ENCODE measurements around the gene DBNL.

DBNL gene

GRCh38 chr7:44073664-44074348 lies 29.3 kb downstream of the DBNL start:
- ATAC-seq, result peak; percentile 7; the same call in 2 of the 3 replicates
- no peak for TF ChIP-seq CSRNP3 (CRISPR knock-in tag; IDR thresholded peaks at IDR 0.05)
- no peak for TF ChIP-seq TCF4 (CRISPR knock-in tag; IDR thresholded peaks at IDR 0.05; ENCODE audit: borderline replicate concordance)
- no peak for TF ChIP-seq ZFP30 (CRISPR knock-in tag; IDR thresholded peaks at IDR 0.05)
- no peak for TF ChIP-seq ZNF8 (CRISPR knock-in tag; IDR thresholded peaks at IDR 0.05)
- no peak for TF ChIP-seq ESRRG (CRISPR knock-in tag; IDR thresholded peaks at IDR 0.05)
- TF ChIP-seq GLIS3 (CRISPR knock-in tag; IDR thresholded peaks at IDR 0.05), result no peak
- TF ChIP-seq SNAI2 (CRISPR knock-in tag; IDR thresholded peaks at IDR 0.05), result no peak
- no peak for TF ChIP-seq ZFP3 (CRISPR knock-in tag; IDR thresholded peaks at IDR 0.05)
- no peak for TF ChIP-seq ZNF565 (CRISPR knock-in tag; conservative IDR thresholded peaks at IDR 0.05; ENCODE audit: low read depth)
- TF ChIP-seq ZNF70 (CRISPR knock-in tag; IDR thresholded peaks at IDR 0.05), result no peak
- TF ChIP-seq CSDC2 (CRISPR knock-in tag; IDR thresholded peaks at IDR 0.05), result no peak
- no peak for TF ChIP-seq POU6F1 (CRISPR knock-in tag; IDR thresholded peaks at IDR 0.05; ENCODE audit: borderline replicate concordance, low read depth)
- no peak for TF ChIP-seq OSR1 (CRISPR knock-in tag; IDR thresholded peaks at IDR 0.05)
- no peak for TF ChIP-seq ISL1 (CRISPR knock-in tag; IDR thresholded peaks at IDR 0.05)
- TF ChIP-seq CREB5 (CRISPR knock-in tag; IDR thresholded peaks at IDR 0.05; ENCODE audit: low read depth), result no peak
- no peak for TF ChIP-seq BACH2 (CRISPR knock-in tag; IDR thresholded peaks at IDR 0.05; ENCODE audit: borderline replicate concordance)
- no peak for TF ChIP-seq ARNTL (CRISPR knock-in tag; IDR thresholded peaks at IDR 0.05; ENCODE audit: borderline replicate concordance, low read depth)
- no peak for TF ChIP-seq PATZ1 (CRISPR knock-in tag; IDR thresholded peaks at IDR 0.05; ENCODE audit: borderline replicate concordance)
- no peak for TF ChIP-seq ZC3H10 (CRISPR knock-in tag; IDR thresholded peaks at IDR 0.05)

- no peak for ATAC-seq
- TF ChIP-seq PPARA (CRISPR knock-in tag; IDR thresholded peaks at IDR 0.05; ENCODE audit: borderline replicate concordance), result no peak
- TF ChIP-seq ZNF565 (CRISPR knock-in tag; conservative IDR thresholded peaks at IDR 0.05; ENCODE audit: low read depth), result no peak
- no peak for TF ChIP-seq GLIS3 (CRISPR knock-in tag; IDR thresholded peaks at IDR 0.05)
- TF ChIP-seq ESRRG (CRISPR knock-in tag; IDR thresholded peaks at IDR 0.05), result no peak
- no peak for TF ChIP-seq ZFP3 (CRISPR knock-in tag; IDR thresholded peaks at IDR 0.05)
- no peak for TF ChIP-seq ZNF70 (CRISPR knock-in tag; IDR thresholded peaks at IDR 0.05)
- TF ChIP-seq ARNTL (CRISPR knock-in tag; IDR thresholded peaks at IDR 0.05; ENCODE audit: borderline replicate concordance, low read depth), result no peak
- TF ChIP-seq ISL1 (CRISPR knock-in tag; IDR thresholded peaks at IDR 0.05), result no peak
- no peak for TF ChIP-seq ZNF8 (CRISPR knock-in tag; IDR thresholded peaks at IDR 0.05)
- TF ChIP-seq ZFP30 (CRISPR knock-in tag; IDR thresholded peaks at IDR 0.05), result no peak
- no peak for TF ChIP-seq CSDC2 (CRISPR knock-in tag; IDR thresholded peaks at IDR 0.05)
- TF ChIP-seq TCF4 (CRISPR knock-in tag; IDR thresholded peaks at IDR 0.05; ENCODE audit: borderline replicate concordance), result no peak
These were observed 29.8 kb downstream of the DBNL start for GRCh38 chr7:44074349-44074695.

- no peak for ATAC-seq
- TF ChIP-seq ZFP30 (CRISPR knock-in tag; IDR thresholded peaks at IDR 0.05) (no peak), PATZ1 (CRISPR knock-in tag; IDR thresholded peaks at IDR 0.05; ENCODE audit: borderline replicate concordance) (no peak), CSRNP3 (CRISPR knock-in tag; IDR thresholded peaks at IDR 0.05) (no peak), PPARA (CRISPR knock-in tag; IDR thresholded peaks at IDR 0.05; ENCODE audit: borderline replicate concordance) (no peak), CREB5 (CRISPR knock-in tag; IDR thresholded peaks at IDR 0.05; ENCODE audit: low read depth) (no peak), OSR1 (CRISPR knock-in tag; IDR thresholded peaks at IDR 0.05) (no peak), ZNF565 (CRISPR knock-in tag; conservative IDR thresholded peaks at IDR 0.05; ENCODE audit: low read depth) (no peak), ARNTL (CRISPR knock-in tag; IDR thresholded peaks at IDR 0.05; ENCODE audit: borderline replicate concordance, low read depth) (no peak), POU6F1 (CRISPR knock-in tag; IDR thresholded peaks at IDR 0.05; ENCODE audit: borderline replicate concordance, low read depth) (no peak), TCF4 (CRISPR knock-in tag; IDR thresholded peaks at IDR 0.05; ENCODE audit: borderline replicate concordance) (no peak), CSDC2 (CRISPR knock-in tag; IDR thresholded peaks at IDR 0.05) (no peak)
These were observed 31.0 kb downstream of the DBNL start for GRCh38 chr7:44075296-44076075.
